Ascending aorta (tissue), 2 donors: ENCODE results near the gene SRL. TPM values are rescaled to one million over a fixed set of nuclear protein-coding genes. Genes with fewer than 3 reads are reported as not detected.

Experiments
- DNase-seq, 2 donors: peaks; one replicate each; pipeline ENCODE4 v3.0.0-alpha.2; 2019; ENCODE audit warnings: low spot score in 2 of 2
- H3K27ac ChIP-seq, 2 donors: fragments of 200-600 bp; sonication (generic); one replicate each; pipeline ENCODE4 v1.5.1; 2016 to 2017; ENCODE audit warnings: mild to moderate bottlenecking in 1 of 2
- H3K27me3 ChIP-seq: fragments of 200-600 bp; sonication (generic); one replicate; pipeline ENCODE4 v1.5.1; 2017
- H3K36me3 ChIP-seq, 2 donors: fragments of 200-600 bp; sonication (generic); one replicate each; pipeline ENCODE4 v1.5.1; 2016
- H3K4me1 ChIP-seq, 2 donors: fragments of 200-600 bp; sonication (generic); one replicate each; pipeline ENCODE4 v1.5.1; 2016 to 2017; ENCODE audit warnings: mild to moderate bottlenecking in 1 of 2
- H3K4me3 ChIP-seq, 2 donors: fragments of 200-600 bp; sonication (generic); one replicate each; pipeline ENCODE4 v1.5.1; 2016 to 2017; ENCODE audit warnings: mild to moderate bottlenecking in 1 of 2
- H3K9me3 ChIP-seq, 2 donors: fragments of 200-600 bp; sonication (generic); one replicate each; pipeline ENCODE4 v1.5.1; 2016
- intact Hi-C: fragments of 100-400 bp; cut with DNase I; formaldehyde crosslinking; loops from one replicate; pipeline ENCODE4 v1.15.1; 2023
- total RNA-seq: library from RNA; depleted of rRNA; stranded (reverse); fragments of >200 nt; gene quantifications from one replicate; pipeline ENCODE4 v1.1.0, GENCODE V29; 2016
- TF ChIP-seq, protein P1 (sequence below), 3 experiments: fragments of 200-600 bp in 2 of 3; fragments of 450-650 bp in 1 of 3; sonication (generic) in 2 of 3; IDR thresholded peaks; one replicate each; pipeline ENCODE4 v1.5.1; 2016 to 2019; ENCODE audit warnings: antibody characterized with exemption in 3 of 3, mild to moderate bottlenecking in 1 of 3, moderate library complexity in 1 of 3

SRL gene
- total RNA-seq, 1 donor from 2014 or later, result 15.6 TPM

DNA sequence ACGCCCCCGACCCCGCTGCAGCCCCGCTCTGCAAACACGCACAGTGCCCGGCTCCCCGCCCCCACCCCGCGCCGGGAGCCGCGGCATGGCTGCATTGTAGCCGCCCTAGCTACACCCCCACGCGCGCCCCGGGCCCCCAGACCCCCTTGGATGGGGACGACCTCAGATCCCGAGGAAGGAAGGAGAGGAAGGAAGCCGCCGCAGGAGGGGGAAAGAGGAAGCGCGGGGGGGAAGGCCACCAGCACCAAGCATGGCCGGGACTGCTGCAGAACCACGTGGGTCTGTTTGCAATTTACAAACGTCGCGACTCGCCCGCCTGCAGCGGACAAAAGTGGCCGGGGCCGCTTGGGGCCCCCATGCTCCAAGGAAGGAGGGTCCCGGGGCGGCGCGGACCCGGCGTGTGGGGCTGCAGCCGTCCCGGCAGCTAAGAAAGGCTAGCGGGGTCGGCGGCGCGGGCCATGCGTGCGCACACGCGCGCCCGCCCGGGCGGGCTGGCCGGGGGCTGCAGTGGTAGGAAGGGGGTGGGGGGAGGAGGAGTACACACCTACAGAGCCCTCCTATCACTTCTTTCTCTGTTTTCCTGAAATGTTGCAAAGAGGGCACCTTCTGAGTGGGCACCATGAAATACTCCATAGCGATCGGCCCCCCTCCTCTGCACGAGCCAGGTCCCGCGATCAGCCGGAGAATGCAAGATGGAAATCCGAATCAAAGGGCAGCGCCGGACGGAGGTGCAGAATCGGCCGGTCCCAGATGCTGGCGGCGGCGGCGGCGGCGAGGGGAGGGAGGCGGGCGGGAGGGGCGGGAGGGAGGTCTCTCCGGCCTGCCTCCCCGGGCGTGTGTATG is 30.5 kb upstream of the SRL start:
- Histone ChIP-seq H3K4me3 (peak overlapping the region; percentile 94 to 97), H3K36me3 (no peaks in the 10 kb centered on the region), H3K4me1 (peaks cover 0 to 12% of the 10 kb centered on the region in 2 donors), H3K27me3 (no peaks in the 10 kb centered on the region), H3K27ac (peak overlapping the region; percentile 59 to 86), H3K9me3 (no peaks in the 10 kb centered on the region)
- intact Hi-C loops, result loop anchor here (5.0 kb wide), 2 partner anchors 45 to 145 kb away; partner anchors contain the start of genes CORO7 and GLIS2
- DNase-seq, result peak in 1 of 2 donors; percentile 73
- TF ChIP-seq, protein P1, sequence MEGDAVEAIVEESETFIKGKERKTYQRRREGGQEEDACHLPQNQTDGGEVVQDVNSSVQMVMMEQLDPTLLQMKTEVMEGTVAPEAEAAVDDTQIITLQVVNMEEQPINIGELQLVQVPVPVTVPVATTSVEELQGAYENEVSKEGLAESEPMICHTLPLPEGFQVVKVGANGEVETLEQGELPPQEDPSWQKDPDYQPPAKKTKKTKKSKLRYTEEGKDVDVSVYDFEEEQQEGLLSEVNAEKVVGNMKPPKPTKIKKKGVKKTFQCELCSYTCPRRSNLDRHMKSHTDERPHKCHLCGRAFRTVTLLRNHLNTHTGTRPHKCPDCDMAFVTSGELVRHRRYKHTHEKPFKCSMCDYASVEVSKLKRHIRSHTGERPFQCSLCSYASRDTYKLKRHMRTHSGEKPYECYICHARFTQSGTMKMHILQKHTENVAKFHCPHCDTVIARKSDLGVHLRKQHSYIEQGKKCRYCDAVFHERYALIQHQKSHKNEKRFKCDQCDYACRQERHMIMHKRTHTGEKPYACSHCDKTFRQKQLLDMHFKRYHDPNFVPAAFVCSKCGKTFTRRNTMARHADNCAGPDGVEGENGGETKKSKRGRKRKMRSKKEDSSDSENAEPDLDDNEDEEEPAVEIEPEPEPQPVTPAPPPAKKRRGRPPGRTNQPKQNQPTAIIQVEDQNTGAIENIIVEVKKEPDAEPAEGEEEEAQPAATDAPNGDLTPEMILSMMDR (IDR thresholded peaks at IDR 0.05), result no peak

DNA sequence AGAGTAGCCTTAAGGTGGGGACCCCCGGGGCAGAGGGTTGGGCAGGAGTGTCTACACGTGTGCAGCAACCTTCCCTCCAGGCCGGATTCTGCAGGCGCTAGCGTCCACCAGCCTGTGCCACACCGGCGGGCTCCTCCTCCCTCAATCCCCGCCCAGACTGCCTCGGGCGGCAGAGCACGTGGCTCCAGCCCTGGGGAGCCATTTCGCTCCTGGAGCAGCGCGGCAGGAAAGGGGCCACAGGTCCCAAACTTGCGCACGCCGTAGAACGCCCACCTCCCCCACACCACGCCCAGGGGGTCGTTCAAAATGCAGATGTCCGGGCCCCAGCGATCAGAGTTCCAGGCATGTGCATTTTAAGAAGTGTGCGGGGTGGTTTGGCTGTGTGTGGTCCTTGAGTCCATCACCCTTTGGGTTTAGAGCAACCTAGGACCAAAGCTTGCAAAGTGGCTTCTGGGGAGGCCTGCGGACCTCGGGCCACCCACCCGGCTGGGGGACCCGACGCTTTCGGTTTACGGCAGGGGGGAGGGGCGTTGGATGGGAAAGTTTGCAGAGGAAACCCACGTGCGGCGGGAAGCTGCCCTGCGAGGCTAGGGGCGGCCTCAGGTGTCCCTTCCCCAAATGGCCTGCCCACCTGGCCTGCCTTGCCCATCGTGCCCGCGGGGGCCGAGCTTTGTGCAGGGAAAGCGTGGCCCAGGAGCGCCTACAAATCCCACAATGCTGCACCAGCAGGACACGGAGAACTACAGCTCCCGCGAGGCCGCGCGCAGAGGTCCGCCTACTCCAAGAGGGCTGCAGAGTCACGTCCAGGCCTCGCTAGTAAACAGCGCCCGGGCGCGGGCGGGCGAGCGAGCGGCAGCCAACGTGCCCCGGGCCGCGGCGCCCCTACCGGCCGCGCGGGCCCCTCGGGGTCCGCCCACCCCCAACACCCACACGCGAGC is 29.6 kb upstream of the SRL start:
- TF ChIP-seq, protein P1 (IDR thresholded peaks at IDR 0.05), result no peak
- peak; percentile 68 to 95 for DNase-seq
- peak overlapping the region; percentile 94 to 97 for H3K4me3 ChIP-seq
- H3K9me3 ChIP-seq, result no peaks in the 10 kb centered on the region
- H3K4me1 ChIP-seq, result peaks cover 0 to 12% of the 10 kb centered on the region in 2 donors
- no peaks in the 10 kb centered on the region for H3K27me3 ChIP-seq
- no peaks in the 10 kb centered on the region for H3K36me3 ChIP-seq
- intact Hi-C loops, result loop anchor here (5.0 kb wide), 2 partner anchors 46 to 146 kb away; partner anchors contain the start of genes CORO7 and GLIS2
- peak overlapping the region; percentile 59 to 86 for H3K27ac ChIP-seq

DNA sequence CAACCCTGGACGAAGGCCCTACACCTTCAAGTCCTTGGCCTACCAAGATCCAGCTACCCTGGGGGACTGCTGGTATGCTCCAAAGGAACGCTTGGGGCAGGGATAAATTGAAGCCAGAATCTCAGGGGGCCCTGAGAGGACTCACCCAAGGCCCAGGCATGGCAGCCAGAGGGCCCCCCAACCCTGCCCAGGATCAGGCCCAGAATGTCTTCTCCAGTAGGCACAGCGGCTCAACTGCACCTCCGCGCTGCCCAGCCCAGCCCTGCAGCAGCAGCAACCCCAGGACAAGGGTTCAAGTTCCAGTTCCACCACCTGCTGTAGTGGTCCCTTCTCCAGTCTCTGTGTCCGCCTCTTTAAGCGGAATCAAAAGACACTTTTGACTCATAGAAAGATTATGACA is 28.7 kb upstream of the SRL start:
- intact Hi-C loops, result loop anchor here (5.0 kb wide), 2 partner anchors 47 to 147 kb away; partner anchors contain the start of genes CORO7 and GLIS2

DNA sequence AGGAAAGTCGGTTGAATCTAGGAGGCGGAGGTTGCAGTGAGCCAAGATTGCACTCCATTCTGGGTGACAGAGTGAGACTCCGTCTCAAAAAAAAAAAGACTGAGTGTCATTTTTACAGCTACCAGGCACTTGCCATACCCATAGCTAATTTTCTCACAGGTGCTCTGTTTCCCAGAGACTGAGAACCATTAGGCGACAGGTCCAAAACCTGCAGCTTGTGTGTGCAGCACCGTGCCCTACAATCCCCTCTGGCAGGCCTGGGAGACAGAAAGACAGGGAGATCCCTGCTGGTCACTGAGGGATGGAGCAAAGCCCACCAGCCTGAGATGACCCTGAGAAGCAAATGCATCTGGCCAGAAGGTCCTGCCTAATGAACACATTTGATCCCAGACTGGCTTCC is 28.2 kb upstream of the SRL start:
- TF ChIP-seq, protein P1 (IDR thresholded peaks at IDR 0.05), result no peak
- intact Hi-C loops, result loop anchor here (5.0 kb wide), 2 partner anchors 47 to 147 kb away; partner anchors contain the start of genes CORO7 and GLIS2
- DNase-seq, result no peak
- Histone ChIP-seq H3K27me3 (no peaks in the 10 kb centered on the region), H3K36me3 (no peaks in the 10 kb centered on the region), H3K9me3 (no peaks in the 10 kb centered on the region), H3K4me3 (no peak overlapping the region), H3K27ac (no peak overlapping the region), H3K4me1 (peaks cover 0 to 12% of the 10 kb centered on the region in 2 donors)

More for the DNA sequence above, 28.7 kb upstream of the SRL start:
- Histone ChIP-seq H3K4me1 (peaks cover 0 to 12% of the 10 kb centered on the region in 2 donors), H3K9me3 (no peaks in the 10 kb centered on the region), H3K27ac (no peak overlapping the region), H3K36me3 (no peaks in the 10 kb centered on the region), H3K27me3 (no peaks in the 10 kb centered on the region), H3K4me3 (peak overlapping the region in 1 of 2 donors; percentile 94)
- DNase-seq, result no peak
- TF ChIP-seq, protein P1 (IDR thresholded peaks at IDR 0.05), result no peak

DNA sequence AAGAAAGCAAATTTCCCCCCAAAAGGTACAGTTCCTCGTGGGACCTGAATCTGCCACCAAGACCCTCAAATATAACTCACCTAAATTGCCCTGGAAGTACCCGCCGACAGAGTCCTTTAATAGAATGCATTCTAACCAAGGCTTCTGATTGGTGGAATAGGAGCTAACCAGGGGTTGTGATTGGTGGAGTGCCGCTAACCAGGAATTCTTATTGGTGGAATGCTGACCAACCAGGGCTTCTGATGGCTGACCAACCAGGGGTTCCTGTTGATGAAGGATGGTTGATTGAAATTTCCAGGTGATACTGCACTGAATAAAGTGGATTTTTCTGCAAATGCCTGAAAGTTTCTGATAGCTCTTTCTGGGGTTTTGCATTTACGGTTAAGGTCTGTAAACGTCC is 24.5 kb upstream of the SRL start:
- DNase-seq, result no peak
- Histone ChIP-seq H3K27ac (no peak overlapping the region), H3K9me3 (no peaks in the 10 kb centered on the region), H3K27me3 (no peaks in the 10 kb centered on the region), H3K4me1 (peaks cover 0 to 5% of the 10 kb centered on the region in 2 donors), H3K36me3 (peaks cover 3 to 7% of the 10 kb centered on the region in 2 donors), H3K4me3 (no peak overlapping the region)
- intact Hi-C loops, result no loop called here
- TF ChIP-seq, protein P1 (IDR thresholded peaks at IDR 0.05), result no peak
